ENCODE results near the gene MAK.

GRCh38 chr6:10884245-10884972 lies 46.1 kb upstream of the MAK start:
- TF ChIP-seq CTCF (IDR thresholded peaks at IDR 0.05) (no peak), POLR2A (IDR thresholded peaks at IDR 0.05) (no peak)

All from esophagus squamous epithelium (tissue), 4 donors.